Activated effector memory CD4-positive, alpha-beta T cell treated with Interleukin-2 at 50 U/mL for 16 hours (primary cell): Measurements from ENCODE around the gene CXCR4.

Experiments used
- DNase-seq: peaks from one replicate; pipeline ENCODE4 v3.0.0-alpha.2; 2020

The CXCR4 gene

GRCh38 chr2:136069773-136070172 lies 48.2 kb downstream of the CXCR4 start:
- DNase-seq, result no peak

DNA sequence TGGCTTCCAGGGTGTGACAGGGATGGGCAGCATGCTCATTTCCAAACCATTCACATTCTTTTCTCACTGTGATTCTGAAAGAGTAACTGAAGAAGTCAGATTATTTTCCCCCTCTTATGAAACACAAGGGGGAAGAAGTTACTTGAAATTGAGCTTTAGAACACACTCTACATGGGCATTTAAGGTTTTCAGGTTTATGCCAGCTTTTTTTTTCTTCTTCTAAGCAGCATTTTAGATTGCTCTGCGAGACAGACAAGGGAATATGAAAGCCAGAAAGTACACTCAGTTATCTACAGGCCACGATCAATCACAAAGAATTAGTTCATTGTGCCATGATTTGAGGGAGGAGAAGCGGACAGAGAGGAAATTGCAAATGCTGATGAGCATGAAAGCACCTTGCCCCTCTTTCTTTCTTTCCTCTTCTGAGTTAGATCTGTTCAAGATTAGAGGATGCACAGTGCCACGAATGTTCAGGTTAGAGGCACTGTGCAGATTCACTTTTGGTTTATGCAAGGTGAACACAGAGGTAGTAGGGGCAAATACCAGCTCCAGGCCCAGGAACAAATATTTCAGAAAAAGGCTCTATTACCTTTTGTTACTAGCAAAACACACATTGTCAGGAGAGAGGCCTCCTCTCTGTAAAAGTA lies 49.2 kb downstream of the CXCR4 start:
- no peak for DNase-seq

- no peak for DNase-seq
Measured at GRCh38 chr2:136067897-136068580, 49.9 kb downstream of the CXCR4 start.

GRCh38 chr2:136067459-136067858 lies 50.5 kb downstream of the CXCR4 start:
- DNase-seq, result no peak

GRCh38 chr2:136065907-136066306 lies 52.0 kb downstream of the CXCR4 start:
- DNase-seq, result no peak

DNA sequence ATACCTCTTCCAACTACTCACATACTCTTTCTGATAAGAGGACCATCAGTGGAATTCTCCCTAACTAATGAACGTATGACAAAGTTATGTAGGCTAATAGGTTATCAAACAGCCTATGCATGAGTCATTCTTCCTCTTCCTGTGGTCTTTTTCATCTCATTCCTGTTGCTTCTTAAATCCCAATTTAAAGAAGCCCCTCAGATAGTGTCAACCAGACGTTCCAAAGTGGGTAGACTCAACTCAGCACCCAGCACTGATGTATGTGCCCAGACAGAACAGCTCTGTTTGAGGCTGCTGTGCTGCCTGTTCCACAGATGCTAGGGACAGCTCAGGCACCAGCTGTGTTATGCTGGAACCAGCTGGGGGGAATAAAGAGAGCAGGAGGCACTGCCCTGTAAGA lies 52.6 kb downstream of the CXCR4 start:
- no peak for DNase-seq
